HG03025 (cell line): ENCODE data around the gene RAB40A.

Source experiments
- ATAC-seq: cut with Tn5 transposase; IDR thresholded peaks from one replicate; pipeline ENCODE4 v1.9.1; 2021; ENCODE audit warnings: mild to moderate bottlenecking, moderate library complexity; ENCODE audit not compliant: unreplicated experiment, low FRiP score

The RAB40A gene

GRCh38 chrX:103519389-103519788 is at the start of gene RAB40A:
RAB40A (minus strand) TSS chrX:103519489; CDS start chrX:103500756, 18,733 bp downstream.
- no peak for ATAC-seq

GRCh38 chrX:103565752-103566151 is 46.5 kb upstream of the RAB40A start:
- ATAC-seq: no peak

GRCh38 chrX:103565197-103565596 is 45.9 kb upstream of the RAB40A start:
- ATAC-seq: peak; percentile 61

- no peak for ATAC-seq
Observed at GRCh38 chrX:103562801-103563200, 43.5 kb upstream of the RAB40A start.

GRCh38 chrX:103560256-103560655 is 41.0 kb upstream of the RAB40A start:
- no peak for ATAC-seq

GRCh38 chrX:103556963-103557612 is 37.8 kb upstream of the RAB40A start:
- ATAC-seq: no peak

- peak; percentile 77 for ATAC-seq
Observed at GRCh38 chrX:103554687-103555424, 35.6 kb upstream of the RAB40A start.

GRCh38 chrX:103552236-103552635 is 32.9 kb upstream of the RAB40A start:
- ATAC-seq: no peak

GRCh38 chrX:103550415-103551051 is 31.2 kb upstream of the RAB40A start:
- ATAC-seq: no peak

GRCh38 chrX:103549916-103550315 is 30.6 kb upstream of the RAB40A start:
- ATAC-seq: no peak

GRCh38 chrX:103540145-103540544 is 20.9 kb upstream of the RAB40A start:
- no peak for ATAC-seq

GRCh38 chrX:103539695-103540094 is 20.4 kb upstream of the RAB40A start:
- ATAC-seq: no peak

GRCh38 chrX:103538728-103539127 is 19.4 kb upstream of the RAB40A start:
- no peak for ATAC-seq

- ATAC-seq: no peak
Observed at GRCh38 chrX:103537871-103538387, 18.6 kb upstream of the RAB40A start.

GRCh38 chrX:103536732-103537131 is 17.4 kb upstream of the RAB40A start:
- no peak for ATAC-seq

- ATAC-seq: no peak
Observed at GRCh38 chrX:103536071-103536470, 16.8 kb upstream of the RAB40A start.

- no peak for ATAC-seq
Observed at GRCh38 chrX:103535206-103535605, 15.9 kb upstream of the RAB40A start.

- ATAC-seq: peak; percentile 65
Observed at GRCh38 chrX:103533511-103534216, 14.4 kb upstream of the RAB40A start.

- no peak for ATAC-seq
Observed at GRCh38 chrX:103531002-103531401, 11.7 kb upstream of the RAB40A start.

- ATAC-seq: no peak
Observed at GRCh38 chrX:103530545-103530944, 11.3 kb upstream of the RAB40A start.

- no peak for ATAC-seq
Observed at GRCh38 chrX:103529550-103529949, 10.3 kb upstream of the RAB40A start.
